GM19438 (cell line): ENCODE measurements around the gene ZNF787.
A peak's percentile ranks its signal among the peaks of the same experiment; 100 is the strongest.
"Not testable (repeated sequence)": the region's sequence is repeated elsewhere in the genome, so short reads cannot be mapped to it uniquely, and the experiment has no call there.

ENCODE experiments used
- ATAC-seq: cut with Tn5 transposase; IDR thresholded peaks from one replicate; pipeline ENCODE4 v1.9.1; 2021; ENCODE audit warnings: low read depth; ENCODE audit not compliant: unreplicated experiment

Gene ZNF787

DNA sequence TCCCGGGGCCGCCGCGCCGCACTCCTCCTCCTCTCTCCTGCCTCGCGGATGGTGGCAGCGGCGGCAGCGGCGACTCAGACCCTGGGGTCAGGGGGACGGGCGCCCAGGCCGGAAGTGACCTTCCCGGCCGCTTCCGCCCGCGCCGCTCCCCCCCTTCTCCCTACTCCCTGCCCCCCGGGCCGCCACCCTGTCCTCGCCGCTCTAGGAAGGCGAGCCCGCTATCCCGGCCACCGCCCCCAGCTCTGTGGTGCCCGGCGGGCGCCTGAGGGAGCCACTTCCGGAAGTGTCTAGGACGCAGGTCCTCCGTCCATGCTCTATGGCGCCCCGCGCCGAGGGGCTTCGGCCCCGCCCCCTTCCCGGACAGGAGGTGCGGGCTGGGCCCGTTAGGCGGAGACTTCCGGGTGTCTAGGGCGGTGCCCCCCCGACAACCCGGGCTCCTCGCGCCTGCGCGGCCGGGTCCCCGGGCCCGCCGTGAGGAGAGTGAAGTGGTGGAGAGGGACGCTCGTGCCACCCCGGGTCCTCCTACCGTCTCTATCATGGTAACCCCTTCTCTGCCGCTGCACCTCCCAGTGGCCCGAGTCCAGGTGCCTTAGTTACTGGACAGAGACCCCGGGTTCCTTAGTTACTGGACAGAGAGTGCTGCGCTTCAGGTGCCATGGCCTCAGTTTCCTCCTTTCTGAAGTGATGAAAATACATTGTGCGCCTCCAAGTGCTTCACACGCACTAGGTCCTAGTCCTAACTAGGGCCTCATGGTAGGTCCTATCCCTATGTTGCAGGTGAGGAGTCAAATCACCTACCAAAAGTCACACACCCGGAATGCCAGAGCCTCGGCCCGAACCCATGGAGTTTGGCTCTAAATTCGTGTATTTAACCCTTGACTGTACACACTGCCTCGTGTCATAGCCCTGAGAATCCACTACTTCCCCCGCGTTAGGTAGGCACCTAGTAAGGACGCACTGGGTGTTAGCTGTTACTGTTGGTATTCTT is at the start of gene ZNF787:
TSS of gene ZNF787 (minus strand) at position 116 of the 988 bp plus-strand sequence. CDS start 18,078 bp downstream, outside the sequence.
- ATAC-seq, result peak; percentile 80

DNA sequence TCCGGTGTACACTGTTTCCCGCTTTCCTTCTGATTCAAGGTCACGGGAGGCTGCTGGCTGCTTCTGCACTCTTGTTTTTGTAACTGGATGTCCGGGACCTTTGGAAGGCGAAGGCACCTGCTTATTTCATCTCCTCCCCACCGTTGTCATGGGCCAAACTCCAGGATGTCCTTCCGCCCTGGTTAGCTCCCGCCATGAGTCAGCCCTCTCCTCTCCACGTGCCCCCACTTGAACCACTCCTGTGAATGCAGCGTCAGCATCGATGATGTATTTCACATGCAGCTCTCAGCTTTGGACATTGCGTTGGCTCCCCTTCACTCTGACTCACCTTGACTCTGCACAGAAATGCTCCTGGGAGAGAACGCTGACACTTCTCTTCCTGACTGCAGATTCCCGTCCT is 49.2 kb upstream of the ZNF787 start:
- ATAC-seq, result no peak

DNA sequence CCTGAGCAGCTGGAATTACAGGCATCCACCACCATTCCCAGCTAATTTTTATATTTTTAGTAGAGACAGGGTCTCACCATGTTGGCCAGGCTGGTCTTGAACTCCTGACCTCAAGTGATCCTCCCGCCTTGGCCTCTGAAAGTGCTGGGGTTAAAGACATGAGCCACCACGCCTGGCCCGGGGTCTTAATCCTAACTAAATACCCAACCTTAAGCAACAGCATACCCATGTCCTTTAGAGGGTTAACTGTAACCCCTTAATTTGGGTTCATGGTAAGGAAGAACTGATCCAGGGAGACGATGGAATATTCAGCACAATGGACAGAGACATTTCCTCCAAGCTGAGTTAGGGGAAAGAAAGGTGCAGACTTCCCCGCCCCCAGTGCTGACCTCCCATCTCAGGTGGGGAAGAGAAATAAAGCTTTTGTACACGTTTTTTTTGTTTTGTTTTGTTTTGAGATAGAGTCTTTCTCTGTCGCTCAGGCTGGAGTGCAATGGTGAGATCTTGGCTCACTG is 46.0 kb upstream of the ZNF787 start:
- ATAC-seq, result no peak

DNA sequence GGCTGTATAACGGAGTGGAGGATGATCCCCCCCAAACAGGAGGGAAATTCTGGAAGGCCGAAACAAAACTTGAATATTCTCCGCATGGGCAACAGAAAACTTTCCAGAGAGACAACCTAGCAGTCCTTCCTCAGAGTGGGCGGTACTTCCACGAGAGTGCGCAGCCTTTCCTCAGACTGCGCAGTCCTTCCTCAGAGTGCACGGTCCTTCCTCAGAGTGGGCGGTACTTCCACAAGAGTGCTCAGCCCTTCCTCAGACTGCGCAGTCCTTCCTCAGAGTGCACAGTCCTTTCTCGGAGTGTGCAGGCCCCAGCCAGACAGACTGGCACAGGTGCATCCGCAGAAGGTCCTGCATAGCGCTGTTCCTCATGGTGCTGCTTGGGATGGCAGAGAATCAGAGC is 42.0 kb upstream of the ZNF787 start:
- ATAC-seq, result no peak

DNA sequence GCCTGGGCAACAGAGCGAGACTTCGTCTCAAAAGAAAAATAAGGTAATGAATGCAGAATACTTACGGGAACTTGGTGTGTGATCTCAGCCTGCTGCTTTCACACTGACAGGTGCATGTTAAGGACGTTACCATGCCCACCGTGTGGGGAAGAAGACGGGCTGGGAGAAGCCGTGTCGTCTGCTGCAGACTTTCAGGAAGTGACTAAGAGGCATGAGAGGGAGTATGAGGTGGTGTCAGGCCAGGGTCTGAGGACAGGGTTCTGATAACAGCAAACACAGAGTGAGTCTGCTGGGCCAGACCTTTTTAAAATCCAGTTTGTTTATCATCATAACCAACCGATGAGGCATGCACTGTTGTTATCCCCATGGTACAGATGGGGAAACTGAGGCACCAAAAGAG is 41.2 kb upstream of the ZNF787 start:
- ATAC-seq, result no peak

DNA sequence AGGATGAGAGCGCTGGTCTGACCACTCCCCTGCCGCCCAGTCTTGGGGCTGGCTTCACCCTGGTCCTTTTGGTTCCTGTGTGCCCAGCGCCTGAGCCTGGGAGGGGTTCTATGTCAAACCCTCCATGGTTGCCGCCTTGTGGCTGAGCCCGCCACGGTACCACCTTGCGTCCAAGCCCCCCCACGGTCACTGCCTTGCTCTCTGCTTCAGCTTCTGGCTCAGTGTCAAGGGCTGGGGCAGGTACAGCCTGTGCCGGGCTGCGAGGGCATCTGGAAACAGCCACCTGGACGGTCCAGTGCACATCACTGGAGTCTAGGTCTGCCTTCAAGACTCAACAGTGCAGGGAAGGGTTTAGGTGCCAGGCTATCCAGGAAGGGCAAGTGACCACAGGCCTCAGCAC is 40.4 kb upstream of the ZNF787 start:
- no peak for ATAC-seq

DNA sequence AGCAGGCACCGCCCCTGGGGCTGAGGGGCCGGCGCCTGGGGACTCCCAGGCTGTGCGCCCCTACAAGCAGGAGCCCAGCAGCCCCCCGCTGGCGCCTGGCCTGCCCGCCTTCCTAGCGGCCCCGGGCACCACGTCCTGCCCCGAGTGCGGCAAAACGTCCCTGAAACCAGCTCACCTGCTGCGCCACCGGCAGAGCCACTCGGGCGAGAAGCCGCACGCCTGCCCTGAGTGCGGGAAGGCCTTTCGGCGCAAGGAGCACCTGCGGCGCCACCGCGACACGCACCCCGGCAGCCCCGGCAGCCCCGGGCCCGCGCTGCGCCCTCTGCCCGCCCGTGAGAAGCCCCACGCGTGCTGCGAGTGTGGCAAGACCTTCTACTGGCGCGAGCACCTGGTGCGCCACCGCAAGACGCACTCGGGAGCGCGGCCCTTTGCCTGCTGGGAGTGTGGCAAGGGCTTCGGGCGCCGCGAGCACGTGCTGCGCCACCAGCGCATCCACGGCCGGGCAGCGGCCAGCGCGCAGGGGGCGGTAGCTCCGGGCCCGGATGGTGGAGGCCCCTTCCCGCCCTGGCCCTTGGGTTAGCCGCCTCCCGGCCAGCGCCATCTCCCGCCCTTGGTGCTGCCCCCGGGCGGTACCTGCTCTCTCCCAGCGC is 38.7 kb upstream of the ZNF787 start:
- ATAC-seq, result no peak

DNA sequence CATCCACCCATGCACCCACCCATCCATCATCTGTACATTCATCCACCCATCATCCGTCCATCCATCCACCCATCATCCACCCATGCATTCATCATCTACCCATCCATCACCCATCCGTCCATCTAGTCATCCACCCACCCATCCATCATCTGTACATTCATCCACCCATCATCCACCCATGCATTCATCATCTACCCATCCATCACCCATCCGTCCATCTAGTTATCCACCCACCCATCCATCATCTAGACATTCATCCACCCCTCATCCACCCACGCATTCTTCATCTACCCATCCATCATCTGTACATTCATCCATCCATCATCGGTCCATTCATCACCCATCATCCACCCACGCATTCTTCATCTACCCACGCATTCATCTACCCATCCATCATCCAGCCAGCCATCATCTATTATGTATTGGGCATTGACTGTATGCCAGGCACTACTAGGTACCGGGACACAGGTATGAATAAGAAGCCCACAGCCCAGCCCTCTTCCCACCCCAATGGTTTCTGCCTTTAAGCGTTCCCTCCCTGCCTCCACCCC is 38.0 kb upstream of the ZNF787 start:
- no peak for ATAC-seq

DNA sequence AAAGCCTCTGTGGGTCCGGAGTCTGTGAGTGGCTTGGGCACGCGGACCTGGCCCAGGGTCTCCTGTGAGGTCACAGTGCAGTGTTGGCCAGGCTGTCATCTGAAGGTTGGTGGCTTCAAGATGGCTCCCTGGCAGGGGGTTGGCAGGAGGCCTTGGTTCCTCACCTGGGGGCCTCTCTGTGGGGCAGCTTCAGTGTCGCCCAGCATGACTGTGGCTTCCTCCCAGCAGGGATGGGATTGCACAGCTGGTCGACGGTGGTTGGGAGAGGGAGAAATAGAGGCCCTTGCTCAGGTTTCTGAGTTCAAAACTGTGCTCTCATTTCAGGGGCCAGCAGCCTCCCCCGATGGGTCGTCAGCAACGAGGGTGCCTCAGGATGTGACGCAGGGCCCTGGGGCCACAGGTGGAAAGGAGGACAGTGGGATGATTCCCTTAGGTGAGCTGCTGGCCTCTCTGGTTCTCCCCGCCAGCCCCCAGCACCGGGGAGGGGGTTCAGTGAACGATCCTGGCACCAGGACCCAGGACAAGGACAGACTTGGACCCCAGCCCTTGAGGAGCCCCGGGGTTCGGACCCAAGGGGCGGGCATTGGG is 37.2 kb upstream of the ZNF787 start:
- no peak for ATAC-seq

DNA sequence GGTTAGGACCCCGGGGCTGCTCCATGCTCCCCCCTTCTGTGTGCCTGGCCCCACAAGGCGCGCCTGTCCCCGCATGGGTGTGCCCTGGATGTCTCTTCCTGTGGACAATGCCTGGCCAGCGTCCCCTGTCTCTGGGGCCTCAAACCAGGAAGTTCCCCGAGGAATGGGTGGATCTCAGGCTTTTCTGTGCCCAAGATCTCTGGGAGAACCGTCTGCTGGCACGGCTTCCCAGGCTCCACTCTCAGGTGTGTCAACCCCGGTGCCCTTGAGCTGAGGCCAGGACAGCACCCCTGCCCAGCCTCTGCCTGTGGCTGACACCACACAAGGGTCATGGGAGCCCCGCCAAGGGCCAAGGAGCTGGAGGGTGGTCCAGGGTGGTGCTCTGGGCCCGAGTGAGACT is 35.7 kb upstream of the ZNF787 start:
- ATAC-seq, result no peak

DNA sequence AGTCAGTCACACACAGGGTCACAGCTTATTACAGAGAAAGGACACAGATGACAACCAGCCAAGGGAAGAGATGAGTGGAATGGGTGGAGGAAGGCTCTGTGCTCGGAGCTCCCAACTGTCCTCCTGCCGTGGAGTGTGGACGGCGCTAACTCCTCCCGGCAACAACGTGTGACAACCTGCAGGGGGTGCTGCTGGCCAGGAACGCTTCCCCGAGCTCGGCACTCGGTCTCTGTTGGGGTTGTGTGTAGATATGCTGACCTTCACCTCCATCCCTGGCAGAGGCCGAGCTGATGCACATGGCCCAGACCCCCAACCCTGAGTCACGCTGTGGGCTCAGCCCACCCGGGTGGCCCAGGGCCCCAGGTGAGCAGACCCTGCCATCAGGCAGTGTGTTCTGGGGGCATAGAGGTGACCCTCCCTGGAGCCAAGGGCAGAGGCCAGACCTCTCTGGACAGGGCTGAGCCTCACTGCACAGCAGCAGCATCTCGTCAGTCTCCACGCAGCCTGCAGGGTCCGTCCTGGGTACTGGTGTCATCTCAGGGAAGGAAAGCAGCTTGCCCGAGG is 34.1 kb upstream of the ZNF787 start:
- no peak for ATAC-seq

DNA sequence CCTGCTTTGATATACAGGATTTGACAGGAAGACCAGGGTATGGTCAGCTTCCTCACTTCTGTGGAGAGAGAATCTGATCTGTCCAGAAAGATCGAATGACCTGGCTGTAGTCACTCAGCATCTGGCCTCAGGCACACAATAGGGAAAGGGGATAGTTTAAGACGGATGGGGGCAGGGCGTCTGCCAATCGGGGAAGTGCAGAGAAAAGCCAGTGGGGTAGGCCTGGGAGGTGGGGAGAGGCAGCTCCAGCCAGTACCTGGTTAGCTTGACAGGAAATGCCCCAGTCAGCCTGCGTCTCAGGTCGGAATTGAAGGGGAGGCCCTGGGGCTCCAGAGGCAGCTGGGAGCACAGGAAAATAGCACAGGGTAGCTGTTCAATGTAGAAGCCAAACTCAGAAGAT is 32.4 kb upstream of the ZNF787 start:
- ATAC-seq, result no peak

DNA sequence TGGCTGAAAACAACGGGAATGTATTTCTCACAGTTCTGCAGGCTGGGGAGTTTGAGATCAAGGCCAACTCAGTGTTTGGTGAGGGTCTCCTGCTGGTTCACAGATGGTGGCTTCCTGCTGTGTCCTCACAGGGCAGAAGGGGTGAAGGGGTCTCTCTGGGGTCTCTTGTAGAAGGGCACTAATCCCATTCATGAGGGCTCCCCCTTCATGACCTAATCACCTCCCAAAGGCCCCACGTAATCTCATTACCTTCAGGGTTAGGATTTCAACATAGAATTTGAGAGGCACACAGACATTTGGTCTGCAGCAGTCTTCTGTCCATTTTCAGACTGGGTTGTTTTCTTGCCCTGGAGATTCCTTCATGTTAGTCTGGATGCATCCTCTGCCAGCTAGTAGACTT is 31.5 kb upstream of the ZNF787 start:
- ATAC-seq, result no peak

DNA sequence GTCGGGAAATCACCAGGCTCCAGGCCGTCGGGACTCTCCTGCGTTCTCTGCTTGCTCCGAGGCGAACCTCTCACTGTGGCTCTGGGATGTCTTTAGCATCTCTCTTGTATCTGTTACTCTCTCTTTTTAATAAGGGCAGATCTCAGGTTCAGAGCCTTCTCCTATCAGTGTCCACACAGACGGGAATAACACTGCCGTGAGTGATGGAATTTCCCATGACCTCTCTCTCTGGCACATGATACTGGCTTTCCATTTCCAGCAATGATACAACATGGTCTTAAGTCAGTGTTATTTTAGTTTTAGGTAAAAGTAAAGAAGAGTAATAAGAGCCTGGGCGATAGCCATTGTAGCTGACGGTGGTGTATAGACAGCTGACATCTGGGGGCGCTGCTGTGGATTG is 29.3 kb upstream of the ZNF787 start:
- ATAC-seq, result no peak

DNA sequence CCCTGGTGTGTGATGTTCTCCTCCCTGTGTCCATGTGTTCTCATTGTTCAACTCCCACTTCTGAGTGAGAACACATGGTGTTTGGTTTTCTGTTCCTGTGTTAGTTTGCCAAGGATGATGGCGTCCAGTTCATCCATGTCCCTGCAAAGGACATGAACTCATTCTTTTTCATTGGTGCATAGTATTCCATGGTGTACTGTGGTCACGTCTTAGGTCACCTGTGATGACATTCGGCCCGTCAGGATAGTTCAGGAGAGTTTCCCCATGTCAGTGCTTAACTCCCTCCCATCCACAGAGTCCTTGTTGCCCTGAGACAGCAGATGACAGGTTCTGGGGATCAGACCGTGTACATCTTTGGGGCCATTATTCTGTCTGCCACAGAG is 28.6 kb upstream of the ZNF787 start:
- no peak for ATAC-seq

DNA sequence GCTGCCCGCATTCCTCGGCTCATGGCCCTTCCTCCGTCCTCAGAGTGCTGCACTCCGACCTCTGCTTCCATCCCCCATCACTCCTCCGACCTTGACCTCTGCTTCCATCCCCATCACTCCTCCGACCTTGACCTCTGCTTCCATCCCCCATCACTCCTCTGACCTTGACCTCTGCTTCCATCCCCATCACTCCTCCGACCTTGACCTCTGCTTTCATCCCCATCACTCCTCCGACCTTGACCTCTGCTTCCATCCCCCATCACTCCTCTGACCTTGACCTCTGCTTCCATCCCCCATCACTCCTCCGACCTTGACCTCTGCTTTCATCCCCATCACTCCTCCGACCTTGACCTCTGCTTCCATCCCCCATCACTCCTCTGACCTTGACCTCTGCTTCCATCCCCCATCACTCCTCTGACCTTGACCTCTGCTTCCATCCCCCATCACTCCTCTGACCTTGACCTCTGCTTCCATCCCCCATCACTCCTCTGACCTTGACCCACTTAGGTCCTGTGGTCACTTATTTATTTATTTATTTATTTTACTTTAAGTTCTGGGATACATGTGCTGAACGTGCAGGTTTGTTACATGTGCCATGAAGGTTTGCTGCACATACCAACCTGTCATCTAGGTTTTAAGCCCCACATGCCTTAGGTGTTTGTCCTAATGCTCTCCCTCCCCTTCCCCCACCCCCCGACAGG is 28.0 kb upstream of the ZNF787 start:
- not testable (repeated sequence) for ATAC-seq

DNA sequence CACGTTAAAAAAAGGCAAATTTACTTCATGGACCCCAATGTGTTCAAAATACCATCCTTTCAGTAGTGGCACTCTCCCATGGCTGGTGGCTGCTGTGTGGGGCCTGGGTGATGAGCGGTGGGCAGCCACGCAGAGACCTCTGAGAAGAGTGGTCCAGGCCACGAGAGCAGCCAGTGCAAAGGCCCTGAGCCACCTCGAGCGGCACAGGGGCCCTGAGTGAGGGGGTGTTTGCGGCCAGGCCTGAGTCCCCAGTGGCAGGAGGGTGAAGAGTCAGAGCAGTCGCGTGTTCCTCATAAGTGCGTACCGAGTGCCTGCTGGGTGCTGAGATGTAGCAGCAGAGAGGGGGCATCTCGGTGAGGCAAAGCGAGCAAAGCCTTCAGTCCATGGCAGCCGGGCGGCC is 27.0 kb upstream of the ZNF787 start:
- no peak for ATAC-seq

DNA sequence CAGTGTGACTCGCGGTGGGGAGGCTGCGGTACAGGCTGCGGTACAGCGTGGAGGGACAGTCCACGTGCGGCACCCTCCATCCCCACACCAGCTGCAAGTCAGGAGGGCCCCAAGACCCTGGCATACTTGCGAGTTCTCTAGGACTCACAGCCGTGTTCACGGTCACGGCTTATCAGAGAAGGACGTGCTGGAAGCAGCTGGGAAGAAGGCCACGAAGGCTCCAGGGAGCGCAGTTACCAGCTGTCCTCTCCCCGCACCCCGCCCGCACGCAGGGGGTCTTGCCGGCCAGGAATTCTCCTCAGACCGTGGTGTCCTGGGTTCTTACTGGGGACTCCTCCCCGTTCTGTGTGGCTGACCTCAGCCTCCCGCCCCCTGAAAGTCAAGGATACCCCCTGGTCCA is 26.2 kb upstream of the ZNF787 start:
- ATAC-seq, result no peak

DNA sequence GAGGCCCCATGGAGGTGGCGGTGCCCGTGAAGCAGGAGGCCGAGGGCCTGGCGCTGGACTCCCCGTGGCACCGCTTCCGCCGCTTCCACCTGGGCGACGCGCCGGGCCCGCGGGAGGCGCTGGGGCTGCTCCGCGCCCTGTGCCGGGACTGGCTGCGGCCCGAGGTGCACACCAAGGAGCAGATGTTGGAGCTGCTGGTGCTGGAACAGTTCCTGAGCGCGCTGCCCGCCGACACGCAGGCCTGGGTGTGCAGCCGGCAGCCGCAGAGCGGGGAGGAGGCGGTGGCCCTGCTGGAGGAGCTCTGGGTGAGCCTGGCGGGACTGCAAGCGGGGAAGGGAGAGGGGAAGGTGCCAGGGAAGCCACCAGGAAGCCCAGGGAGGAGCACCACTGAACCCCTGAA is 25.8 kb upstream of the ZNF787 start:
- no peak for ATAC-seq

DNA sequence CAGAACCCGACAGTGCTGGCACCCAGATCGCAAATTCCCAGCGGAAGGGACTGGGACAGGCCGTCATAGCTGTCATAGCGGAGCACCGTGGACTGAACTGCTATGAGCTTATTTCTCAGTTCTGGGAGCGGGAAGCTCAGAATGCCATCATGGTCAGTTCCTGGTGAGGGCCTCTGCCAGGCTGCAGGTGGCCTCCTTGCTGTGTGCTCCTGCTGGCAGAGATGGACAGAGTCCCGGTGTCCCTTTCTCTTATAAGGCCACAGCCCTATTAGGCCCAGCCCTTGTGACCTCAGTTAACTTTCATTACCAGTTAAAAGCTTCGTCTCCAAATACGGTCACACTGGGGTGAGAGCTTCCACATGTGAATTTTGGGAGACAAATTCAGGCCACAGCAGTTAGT is 24.6 kb upstream of the ZNF787 start:
- no peak for ATAC-seq
